ENCODE data around the gene HMG20A. TPM values are rescaled to one million over a fixed set of nuclear protein-coding genes. Genes with fewer than 3 reads are reported as not detected.

The HMG20A gene
- total and polyA plus RNA-seq, 2 of the 13 experiments (the other 11 are each of a cell fraction or from before 2014, with no cell fraction given), result 28.0 to 35.2 TPM

GRCh38 chr15:77420610-77421369, at the start of gene HMG20A (continued):
- no peak for TF ChIP-seq ARID5B (CRISPR knock-in tag; IDR thresholded peaks at IDR 0.05)
- TF ChIP-seq ZEB1 (IDR thresholded peaks at IDR 0.05; ENCODE audit: insufficient replicate concordance, low read depth), result peak; percentile 63
- 0 out of 2 replicates have a peak, but pooled peaks have one; percentile 55 for TF ChIP-seq ZBTB8A (CRISPR knock-in tag; IDR thresholded peaks at IDR 0.05; ENCODE audit: borderline replicate concordance, low read depth)
- peak; percentile 42; the same call in 1 of the 2 replicates for TF ChIP-seq SALL1 (CRISPR knock-in tag; IDR thresholded peaks at IDR 0.05)
- peak; percentile 57; the same call in 1 of the 2 replicates for TF ChIP-seq ZNF350 (CRISPR knock-in tag; IDR thresholded peaks at IDR 0.05; ENCODE audit: borderline replicate concordance, low read depth)
- TF ChIP-seq ZNF207 (IDR thresholded peaks at IDR 0.05; ENCODE audit: borderline replicate concordance), result no peak
- no peak for TF ChIP-seq ZNF850 (CRISPR knock-in tag; conservative IDR thresholded peaks at IDR 0.05)
- TF ChIP-seq, protein P1, sequence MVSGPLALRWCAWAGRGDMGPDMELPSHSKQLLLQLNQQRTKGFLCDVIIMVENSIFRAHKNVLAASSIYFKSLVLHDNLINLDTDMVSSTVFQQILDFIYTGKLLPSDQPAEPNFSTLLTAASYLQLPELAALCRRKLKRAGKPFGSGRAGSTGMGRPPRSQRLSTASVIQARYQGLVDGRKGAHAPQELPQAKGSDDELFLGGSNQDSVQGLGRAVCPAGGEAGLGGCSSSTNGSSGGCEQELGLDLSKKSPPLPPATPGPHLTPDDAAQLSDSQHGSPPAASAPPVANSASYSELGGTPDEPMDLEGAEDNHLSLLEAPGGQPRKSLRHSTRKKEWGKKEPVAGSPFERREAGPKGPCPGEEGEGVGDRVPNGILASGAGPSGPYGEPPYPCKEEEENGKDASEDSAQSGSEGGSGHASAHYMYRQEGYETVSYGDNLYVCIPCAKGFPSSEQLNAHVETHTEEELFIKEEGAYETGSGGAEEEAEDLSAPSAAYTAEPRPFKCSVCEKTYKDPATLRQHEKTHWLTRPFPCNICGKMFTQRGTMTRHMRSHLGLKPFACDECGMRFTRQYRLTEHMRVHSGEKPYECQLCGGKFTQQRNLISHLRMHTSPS (CRISPR knock-in tag; IDR thresholded peaks at IDR 0.05; ENCODE audit: low read depth), result no peak
- no peak for TF ChIP-seq POGK (CRISPR knock-in tag; conservative IDR thresholded peaks at IDR 0.05)
- peak; percentile 25; the same call in 1 of the 2 replicates for TF ChIP-seq GATAD1 (CRISPR knock-in tag; IDR thresholded peaks at IDR 0.05)
- TF ChIP-seq CEBPB (IDR thresholded peaks at IDR 0.05; ENCODE audit: borderline replicate concordance, low read depth, low read length), result peak; percentile 93
- TF ChIP-seq E2F5 (CRISPR knock-in tag; conservative IDR thresholded peaks at IDR 0.05), result no peak
- no peak for TF ChIP-seq ZC3H4 (CRISPR knock-in tag; IDR thresholded peaks at IDR 0.05; ENCODE audit: borderline replicate concordance)
- TF ChIP-seq, protein P2, sequence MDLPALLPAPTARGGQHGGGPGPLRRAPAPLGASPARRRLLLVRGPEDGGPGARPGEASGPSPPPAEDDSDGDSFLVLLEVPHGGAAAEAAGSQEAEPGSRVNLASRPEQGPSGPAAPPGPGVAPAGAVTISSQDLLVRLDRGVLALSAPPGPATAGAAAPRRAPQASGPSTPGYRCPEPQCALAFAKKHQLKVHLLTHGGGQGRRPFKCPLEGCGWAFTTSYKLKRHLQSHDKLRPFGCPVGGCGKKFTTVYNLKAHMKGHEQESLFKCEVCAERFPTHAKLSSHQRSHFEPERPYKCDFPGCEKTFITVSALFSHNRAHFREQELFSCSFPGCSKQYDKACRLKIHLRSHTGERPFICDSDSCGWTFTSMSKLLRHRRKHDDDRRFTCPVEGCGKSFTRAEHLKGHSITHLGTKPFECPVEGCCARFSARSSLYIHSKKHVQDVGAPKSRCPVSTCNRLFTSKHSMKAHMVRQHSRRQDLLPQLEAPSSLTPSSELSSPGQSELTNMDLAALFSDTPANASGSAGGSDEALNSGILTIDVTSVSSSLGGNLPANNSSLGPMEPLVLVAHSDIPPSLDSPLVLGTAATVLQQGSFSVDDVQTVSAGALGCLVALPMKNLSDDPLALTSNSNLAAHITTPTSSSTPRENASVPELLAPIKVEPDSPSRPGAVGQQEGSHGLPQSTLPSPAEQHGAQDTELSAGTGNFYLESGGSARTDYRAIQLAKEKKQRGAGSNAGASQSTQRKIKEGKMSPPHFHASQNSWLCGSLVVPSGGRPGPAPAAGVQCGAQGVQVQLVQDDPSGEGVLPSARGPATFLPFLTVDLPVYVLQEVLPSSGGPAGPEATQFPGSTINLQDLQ (CRISPR knock-in tag; IDR thresholded peaks at IDR 0.05), result no peak
- no peak for TF ChIP-seq PRPF4 (IDR thresholded peaks at IDR 0.05; ENCODE audit: low read depth, low read length, poor library complexity, severe bottlenecking)
- TF ChIP-seq ZNF652 (CRISPR knock-in tag; IDR thresholded peaks at IDR 0.05; ENCODE audit: borderline replicate concordance, low read depth), result no peak

All from HepG2 (cell line).